GM23338 (cell line): Measurements from ENCODE around the gene ZNF236. TPM values are rescaled to one million over a fixed set of nuclear protein-coding genes. Genes with fewer than 3 reads are reported as not detected.

Experiments used
- CREB1 ChIP-seq: fragments of 250-450 bp; sonication (Bioruptor Pico); IDR thresholded peaks from 2 replicates; pipeline ENCODE4 v1.5.0; 2020; ENCODE audit warnings: low read depth, mild to moderate bottlenecking, moderate library complexity
- EZH2phosphoT487 ChIP-seq: fragments of 200-600 bp; sonication (generic); IDR thresholded peaks from one replicate; pipeline ENCODE4 v1.8.1; 2018; ENCODE audit warnings: antibody characterized with exemption; ENCODE audit not compliant: unreplicated experiment
- POLR2AphosphoS5 ChIP-seq: IDR thresholded peaks from 2 replicates; pipeline ENCODE4 v1.6.1; 2016; ENCODE audit warnings: antibody characterized with exemption, low read depth
- polyA plus RNA-seq: library from polyadenylated mRNA; unstranded; fragments of >200 nt; fragmentation: Nextera tagmentation; extraction: Ambion mirVana; gene quantifications from 2 replicates; pipeline ENCODE4 v1.2.1, GENCODE V29; 2016
- total RNA-seq: library from RNA; depleted of rRNA; stranded (reverse); fragments of >200 nt; shearing (Covaris generic); gene quantifications from 2 replicates; pipeline ENCODE4 v1.2.3, GENCODE V29; 2014
- TF ChIP-seq, protein P1 (sequence below): fragments of 250-450 bp; sonication (Bioruptor Pico); IDR thresholded peaks from 2 replicates; pipeline ENCODE4 v1.5.0; 2020; ENCODE audit warnings: mild to moderate bottlenecking, moderate library complexity
- TF ChIP-seq, protein P2 (sequence below): IDR thresholded peaks from one replicate; pipeline ENCODE4 v1.6.1; 2018; ENCODE audit warnings: antibody characterized with exemption; ENCODE audit not compliant: unreplicated experiment
- TF ChIP-seq, protein P3 (sequence below): IDR thresholded peaks from 2 replicates; pipeline ENCODE4 v1.6.1; 2016; ENCODE audit warnings: antibody characterized with exemption

Gene ZNF236
- total and polyA plus RNA-seq, 2 experiments from 2014 or later, result 8.9 to 16.3 TPM

DNA sequence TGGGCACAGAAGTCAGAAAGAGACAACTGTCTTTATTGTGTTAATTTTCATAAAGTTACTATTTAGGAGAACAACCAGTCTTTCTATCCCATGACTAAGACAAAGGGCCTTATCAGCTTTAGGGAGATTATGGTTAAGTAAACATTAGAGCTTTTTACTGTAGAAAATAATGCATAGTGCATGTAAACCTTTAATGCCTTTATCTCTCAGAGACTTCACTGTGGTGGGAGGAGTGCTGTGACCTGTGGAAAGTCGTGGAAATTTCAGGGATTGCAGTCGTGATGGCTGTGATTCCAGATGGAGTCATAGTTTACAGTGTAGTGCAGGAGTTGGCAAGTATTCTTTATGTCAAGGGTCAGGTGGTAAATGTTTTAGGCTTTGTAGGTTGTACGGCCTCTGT is 15.8 kb downstream of the ZNF236 start (continued):
- TF ChIP-seq, protein P1, sequence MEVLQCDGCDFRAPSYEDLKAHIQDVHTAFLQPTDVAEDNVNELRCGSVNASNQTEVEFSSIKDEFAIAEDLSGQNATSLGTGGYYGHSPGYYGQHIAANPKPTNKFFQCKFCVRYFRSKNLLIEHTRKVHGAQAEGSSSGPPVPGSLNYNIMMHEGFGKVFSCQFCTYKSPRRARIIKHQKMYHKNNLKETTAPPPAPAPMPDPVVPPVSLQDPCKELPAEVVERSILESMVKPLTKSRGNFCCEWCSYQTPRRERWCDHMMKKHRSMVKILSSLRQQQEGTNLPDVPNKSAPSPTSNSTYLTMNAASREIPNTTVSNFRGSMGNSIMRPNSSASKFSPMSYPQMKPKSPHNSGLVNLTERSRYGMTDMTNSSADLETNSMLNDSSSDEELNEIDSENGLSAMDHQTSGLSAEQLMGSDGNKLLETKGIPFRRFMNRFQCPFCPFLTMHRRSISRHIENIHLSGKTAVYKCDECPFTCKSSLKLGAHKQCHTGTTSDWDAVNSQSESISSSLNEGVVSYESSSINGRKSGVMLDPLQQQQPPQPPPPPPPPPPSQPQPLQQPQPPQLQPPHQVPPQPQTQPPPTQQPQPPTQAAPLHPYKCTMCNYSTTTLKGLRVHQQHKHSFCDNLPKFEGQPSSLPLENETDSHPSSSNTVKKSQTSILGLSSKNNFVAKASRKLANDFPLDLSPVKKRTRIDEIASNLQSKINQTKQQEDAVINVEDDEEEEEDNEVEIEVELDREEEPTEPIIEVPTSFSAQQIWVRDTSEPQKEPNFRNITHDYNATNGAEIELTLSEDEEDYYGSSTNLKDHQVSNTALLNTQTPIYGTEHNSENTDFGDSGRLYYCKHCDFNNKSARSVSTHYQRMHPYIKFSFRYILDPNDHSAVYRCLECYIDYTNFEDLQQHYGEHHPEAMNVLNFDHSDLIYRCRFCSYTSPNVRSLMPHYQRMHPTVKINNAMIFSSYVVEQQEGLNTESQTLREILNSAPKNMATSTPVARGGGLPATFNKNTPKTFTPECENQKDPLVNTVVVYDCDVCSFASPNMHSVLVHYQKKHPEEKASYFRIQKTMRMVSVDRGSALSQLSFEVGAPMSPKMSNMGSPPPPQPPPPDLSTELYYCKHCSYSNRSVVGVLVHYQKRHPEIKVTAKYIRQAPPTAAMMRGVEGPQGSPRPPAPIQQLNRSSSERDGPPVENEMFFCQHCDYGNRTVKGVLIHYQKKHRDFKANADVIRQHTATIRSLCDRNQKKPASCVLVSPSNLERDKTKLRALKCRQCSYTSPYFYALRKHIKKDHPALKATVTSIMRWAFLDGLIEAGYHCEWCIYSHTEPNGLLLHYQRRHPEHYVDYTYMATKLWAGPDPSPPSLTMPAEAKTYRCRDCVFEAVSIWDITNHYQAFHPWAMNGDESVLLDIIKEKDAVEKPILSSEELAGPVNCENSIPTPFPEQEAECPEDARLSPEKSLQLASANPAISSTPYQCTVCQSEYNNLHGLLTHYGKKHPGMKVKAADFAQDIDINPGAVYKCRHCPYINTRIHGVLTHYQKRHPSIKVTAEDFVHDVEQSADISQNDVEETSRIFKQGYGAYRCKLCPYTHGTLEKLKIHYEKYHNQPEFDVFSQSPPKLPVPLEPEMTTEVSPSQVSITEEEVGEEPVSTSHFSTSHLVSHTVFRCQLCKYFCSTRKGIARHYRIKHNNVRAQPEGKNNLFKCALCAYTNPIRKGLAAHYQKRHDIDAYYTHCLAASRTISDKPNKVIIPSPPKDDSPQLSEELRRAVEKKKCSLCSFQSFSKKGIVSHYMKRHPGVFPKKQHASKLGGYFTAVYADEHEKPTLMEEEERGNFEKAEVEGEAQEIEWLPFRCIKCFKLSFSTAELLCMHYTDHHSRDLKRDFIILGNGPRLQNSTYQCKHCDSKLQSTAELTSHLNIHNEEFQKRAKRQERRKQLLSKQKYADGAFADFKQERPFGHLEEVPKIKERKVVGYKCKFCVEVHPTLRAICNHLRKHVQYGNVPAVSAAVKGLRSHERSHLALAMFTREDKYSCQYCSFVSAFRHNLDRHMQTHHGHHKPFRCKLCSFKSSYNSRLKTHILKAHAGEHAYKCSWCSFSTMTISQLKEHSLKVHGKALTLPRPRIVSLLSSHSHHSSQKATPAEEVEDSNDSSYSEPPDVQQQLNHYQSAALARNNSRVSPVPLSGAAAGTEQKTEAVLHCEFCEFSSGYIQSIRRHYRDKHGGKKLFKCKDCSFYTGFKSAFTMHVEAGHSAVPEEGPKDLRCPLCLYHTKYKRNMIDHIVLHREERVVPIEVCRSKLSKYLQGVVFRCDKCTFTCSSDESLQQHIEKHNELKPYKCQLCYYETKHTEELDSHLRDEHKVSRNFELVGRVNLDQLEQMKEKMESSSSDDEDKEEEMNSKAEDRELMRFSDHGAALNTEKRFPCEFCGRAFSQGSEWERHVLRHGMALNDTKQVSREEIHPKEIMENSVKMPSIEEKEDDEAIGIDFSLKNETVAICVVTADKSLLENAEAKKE (CRISPR knock-in tag), result no peak
- no peak for TF ChIP-seq EZH2phosphoT487
- TF ChIP-seq POLR2AphosphoS5, result no peak
- TF ChIP-seq CREB1 (CRISPR knock-in tag), result no peak
- TF ChIP-seq, protein P2, sequence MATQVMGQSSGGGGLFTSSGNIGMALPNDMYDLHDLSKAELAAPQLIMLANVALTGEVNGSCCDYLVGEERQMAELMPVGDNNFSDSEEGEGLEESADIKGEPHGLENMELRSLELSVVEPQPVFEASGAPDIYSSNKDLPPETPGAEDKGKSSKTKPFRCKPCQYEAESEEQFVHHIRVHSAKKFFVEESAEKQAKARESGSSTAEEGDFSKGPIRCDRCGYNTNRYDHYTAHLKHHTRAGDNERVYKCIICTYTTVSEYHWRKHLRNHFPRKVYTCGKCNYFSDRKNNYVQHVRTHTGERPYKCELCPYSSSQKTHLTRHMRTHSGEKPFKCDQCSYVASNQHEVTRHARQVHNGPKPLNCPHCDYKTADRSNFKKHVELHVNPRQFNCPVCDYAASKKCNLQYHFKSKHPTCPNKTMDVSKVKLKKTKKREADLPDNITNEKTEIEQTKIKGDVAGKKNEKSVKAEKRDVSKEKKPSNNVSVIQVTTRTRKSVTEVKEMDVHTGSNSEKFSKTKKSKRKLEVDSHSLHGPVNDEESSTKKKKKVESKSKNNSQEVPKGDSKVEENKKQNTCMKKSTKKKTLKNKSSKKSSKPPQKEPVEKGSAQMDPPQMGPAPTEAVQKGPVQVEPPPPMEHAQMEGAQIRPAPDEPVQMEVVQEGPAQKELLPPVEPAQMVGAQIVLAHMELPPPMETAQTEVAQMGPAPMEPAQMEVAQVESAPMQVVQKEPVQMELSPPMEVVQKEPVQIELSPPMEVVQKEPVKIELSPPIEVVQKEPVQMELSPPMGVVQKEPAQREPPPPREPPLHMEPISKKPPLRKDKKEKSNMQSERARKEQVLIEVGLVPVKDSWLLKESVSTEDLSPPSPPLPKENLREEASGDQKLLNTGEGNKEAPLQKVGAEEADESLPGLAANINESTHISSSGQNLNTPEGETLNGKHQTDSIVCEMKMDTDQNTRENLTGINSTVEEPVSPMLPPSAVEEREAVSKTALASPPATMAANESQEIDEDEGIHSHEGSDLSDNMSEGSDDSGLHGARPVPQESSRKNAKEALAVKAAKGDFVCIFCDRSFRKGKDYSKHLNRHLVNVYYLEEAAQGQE, result no peak
- TF ChIP-seq, protein P3, sequence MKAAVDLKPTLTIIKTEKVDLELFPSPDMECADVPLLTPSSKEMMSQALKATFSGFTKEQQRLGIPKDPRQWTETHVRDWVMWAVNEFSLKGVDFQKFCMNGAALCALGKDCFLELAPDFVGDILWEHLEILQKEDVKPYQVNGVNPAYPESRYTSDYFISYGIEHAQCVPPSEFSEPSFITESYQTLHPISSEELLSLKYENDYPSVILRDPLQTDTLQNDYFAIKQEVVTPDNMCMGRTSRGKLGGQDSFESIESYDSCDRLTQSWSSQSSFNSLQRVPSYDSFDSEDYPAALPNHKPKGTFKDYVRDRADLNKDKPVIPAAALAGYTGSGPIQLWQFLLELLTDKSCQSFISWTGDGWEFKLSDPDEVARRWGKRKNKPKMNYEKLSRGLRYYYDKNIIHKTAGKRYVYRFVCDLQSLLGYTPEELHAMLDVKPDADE, result no peak
